Neural progenitor cell (in vitro differentiated cells): ENCODE measurements around the gene BIRC3. TPM values are rescaled to one million over a fixed set of nuclear protein-coding genes. Genes with fewer than 3 reads are reported as not detected.

Experiments
- DNase-seq: peaks from one replicate; pipeline ENCODE4 v3.0.0-alpha.2; 2016; ENCODE audit warnings: low spot score
- H2AFZ ChIP-seq: fragments of 200-600 bp; sonication (generic); replicated peaks from 2 replicates; pipeline ENCODE4 v1.6.1; 2016; ENCODE audit warnings: antibody characterized with exemption
- H3F3A ChIP-seq: fragments of 200-600 bp; sonication (generic); 2 replicates; pipeline ENCODE4 v1.6.1; 2016; ENCODE audit warnings: antibody characterized with exemption, low read depth
- H3K27ac ChIP-seq: fragments of 200-600 bp; sonication (generic); 2 replicates; pipeline ENCODE4 v1.5.1; 2016; ENCODE audit warnings: mild to moderate bottlenecking
- H3K27me3 ChIP-seq: fragments of 200-600 bp; sonication (generic); 2 replicates; pipeline ENCODE4 v1.6.1; 2016; ENCODE audit warnings: mild to moderate bottlenecking, moderate library complexity
- H3K36me3 ChIP-seq: fragments of 200-600 bp; sonication (generic); 2 replicates; pipeline ENCODE4 v1.5.1; 2016
- H3K4me1 ChIP-seq: fragments of 200-600 bp; sonication (generic); 2 replicates; pipeline ENCODE4 v1.6.1; 2016; ENCODE audit warnings: mixed run types
- H3K4me2 ChIP-seq: fragments of 200-600 bp; sonication (generic); 2 replicates; pipeline ENCODE4 v1.6.1; 2016
- H3K4me3 ChIP-seq: fragments of 200-600 bp; sonication (generic); 2 replicates; pipeline ENCODE4 v1.5.1; 2016
- H3K79me2 ChIP-seq: fragments of 200-600 bp; sonication (generic); 2 replicates; pipeline ENCODE4 v1.6.1; 2016; ENCODE audit warnings: low read depth
- H3K9ac ChIP-seq: fragments of 200-600 bp; sonication (generic); 2 replicates; pipeline ENCODE4 v1.6.1; 2016
- H3K9me3 ChIP-seq: fragments of 200-600 bp; sonication (generic); 2 replicates; pipeline ENCODE4 v1.5.1; 2016; ENCODE audit warnings: low read depth
- H4K20me1 ChIP-seq: fragments of 200-600 bp; sonication (generic); 2 replicates; pipeline ENCODE4 v1.6.1; 2016; ENCODE audit warnings: low read depth
- H3K27ac Mint-ChIP-seq: 3 replicates; pipeline ENCODE4 v1.8.0; 2021; ENCODE audit warnings: mixed read lengths
- H3K27me3 Mint-ChIP-seq: 2 replicates; pipeline ENCODE4 v1.8.0; 2022; ENCODE audit warnings: low read depth, mild to moderate bottlenecking, inconsistent platforms, moderate library complexity, mixed read lengths; ENCODE audit not compliant: insufficient read depth
- H3K36me3 Mint-ChIP-seq: 3 replicates; pipeline ENCODE4 v1.8.0; 2021; ENCODE audit warnings: mixed read lengths
- H3K4me1 Mint-ChIP-seq: 3 replicates; pipeline ENCODE4 v1.8.0; 2021; ENCODE audit warnings: mixed read lengths
- H3K4me3 Mint-ChIP-seq: 3 replicates; pipeline ENCODE4 v1.8.0; 2021; ENCODE audit warnings: mild to moderate bottlenecking, moderate library complexity, mixed read lengths
- H3K9me3 Mint-ChIP-seq: 3 replicates; pipeline ENCODE4 v1.8.0; 2020; ENCODE audit warnings: mixed read lengths
- CTCF ChIP-seq: fragments of 200-600 bp; sonication (generic); IDR thresholded peaks from 2 replicates; pipeline ENCODE4 v1.5.1; 2017; ENCODE audit warnings: antibody characterized with exemption, mild to moderate bottlenecking
- EZH2 ChIP-seq: fragments of 200-600 bp; sonication (generic); IDR thresholded peaks from 2 replicates; pipeline ENCODE4 v1.6.1; 2017; ENCODE audit warnings: antibody characterized with exemption, mild to moderate bottlenecking, moderate library complexity
- EZH2phosphoT487 ChIP-seq: fragments of 200-600 bp; sonication (generic); IDR thresholded peaks from 2 replicates; pipeline ENCODE4 v1.6.1; 2017; ENCODE audit warnings: antibody characterized with exemption
- total RNA-seq: library from RNA; depleted of rRNA; stranded (reverse); fragments of >200 nt; gene quantifications from 2 replicates; pipeline ENCODE4 v1.2.3, GENCODE V29; 2015; ENCODE audit warnings: low replicate concordance

Gene BIRC3
- total RNA-seq, 1 donor from 2014 or later: not detected

- H3K79me2 ChIP-seq: peaks cover 46% of the 10 kb centered on the region
Observed at GRCh38 chr11:102359372-102359771, 42.1 kb downstream of the BIRC3 start.

DNA sequence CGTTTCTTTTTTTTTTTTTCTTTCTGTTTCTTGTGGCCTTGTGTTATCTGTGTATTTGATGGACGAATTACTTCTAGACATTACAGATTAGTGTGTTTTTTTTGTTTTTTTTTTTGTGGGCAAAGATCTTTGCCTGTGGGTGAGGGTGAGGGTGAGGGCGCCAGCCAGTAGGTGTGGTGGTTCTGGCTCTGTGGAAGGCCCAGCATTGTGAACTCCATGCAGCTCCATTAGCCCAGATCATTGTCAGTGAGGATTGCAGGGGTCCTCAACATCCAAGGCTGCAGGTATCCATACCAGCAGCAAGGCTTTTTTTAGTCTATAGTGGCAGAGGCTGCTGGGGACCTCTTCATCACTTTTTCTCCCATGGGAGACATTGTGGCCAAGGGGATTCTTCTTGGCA is 43.4 kb downstream of the BIRC3 start:
- Histone ChIP-seq H3K9ac (no peak overlapping the region), H3K36me3 (peaks cover 16% of the 10 kb centered on the region), H2AFZ (no peak overlapping the region), H3K27ac (no peak overlapping the region), H3K4me2 (no peak overlapping the region), H3K79me2 (peaks cover 34% of the 10 kb centered on the region), H3K27me3 (no peaks in the 10 kb centered on the region), H3K4me1 (no peaks in the 10 kb centered on the region), H3K4me3 (no peak overlapping the region), H3F3A (no peaks in the 10 kb centered on the region), H3K9me3 (no peaks in the 10 kb centered on the region), H4K20me1 (peaks cover 3% of the 10 kb centered on the region)
- Mint-ChIP-seq H3K4me1 (no peaks in the 10 kb centered on the region), H3K27ac (no peak overlapping the region), H3K27me3 (no peaks in the 10 kb centered on the region), H3K9me3 (peaks cover 15% of the 10 kb centered on the region), H3K36me3 (peaks cover 66% of the 10 kb centered on the region), H3K4me3 (no peak overlapping the region)
- no peak for DNase-seq
- TF ChIP-seq EZH2 (no peak), CTCF (no peak), EZH2phosphoT487 (no peak)

More at GRCh38 chr11:102359372-102359771, 42.1 kb downstream of the BIRC3 start:
- Mint-ChIP-seq H3K4me1 (no peaks in the 10 kb centered on the region), H3K4me3 (no peak overlapping the region), H3K27ac (no peak overlapping the region), H3K36me3 (peaks cover 74% of the 10 kb centered on the region), H3K27me3 (no peaks in the 10 kb centered on the region), H3K9me3 (peaks cover 28% of the 10 kb centered on the region)
- H3F3A ChIP-seq: no peaks in the 10 kb centered on the region
- peaks cover 3% of the 10 kb centered on the region for H4K20me1 ChIP-seq
- DNase-seq: no peak
- no peak overlapping the region for H2AFZ ChIP-seq
- H3K9ac ChIP-seq: no peak overlapping the region
- no peak overlapping the region for H3K4me3 ChIP-seq
- no peaks in the 10 kb centered on the region for H3K9me3 ChIP-seq
- no peak overlapping the region for H3K4me2 ChIP-seq
- no peaks in the 10 kb centered on the region for H3K4me1 ChIP-seq
- no peak overlapping the region for H3K27ac ChIP-seq
- TF ChIP-seq EZH2 (no peak), EZH2phosphoT487 (no peak), CTCF (no peak)
- no peaks in the 10 kb centered on the region for H3K27me3 ChIP-seq
- H3K36me3 ChIP-seq: peaks cover 16% of the 10 kb centered on the region

DNA sequence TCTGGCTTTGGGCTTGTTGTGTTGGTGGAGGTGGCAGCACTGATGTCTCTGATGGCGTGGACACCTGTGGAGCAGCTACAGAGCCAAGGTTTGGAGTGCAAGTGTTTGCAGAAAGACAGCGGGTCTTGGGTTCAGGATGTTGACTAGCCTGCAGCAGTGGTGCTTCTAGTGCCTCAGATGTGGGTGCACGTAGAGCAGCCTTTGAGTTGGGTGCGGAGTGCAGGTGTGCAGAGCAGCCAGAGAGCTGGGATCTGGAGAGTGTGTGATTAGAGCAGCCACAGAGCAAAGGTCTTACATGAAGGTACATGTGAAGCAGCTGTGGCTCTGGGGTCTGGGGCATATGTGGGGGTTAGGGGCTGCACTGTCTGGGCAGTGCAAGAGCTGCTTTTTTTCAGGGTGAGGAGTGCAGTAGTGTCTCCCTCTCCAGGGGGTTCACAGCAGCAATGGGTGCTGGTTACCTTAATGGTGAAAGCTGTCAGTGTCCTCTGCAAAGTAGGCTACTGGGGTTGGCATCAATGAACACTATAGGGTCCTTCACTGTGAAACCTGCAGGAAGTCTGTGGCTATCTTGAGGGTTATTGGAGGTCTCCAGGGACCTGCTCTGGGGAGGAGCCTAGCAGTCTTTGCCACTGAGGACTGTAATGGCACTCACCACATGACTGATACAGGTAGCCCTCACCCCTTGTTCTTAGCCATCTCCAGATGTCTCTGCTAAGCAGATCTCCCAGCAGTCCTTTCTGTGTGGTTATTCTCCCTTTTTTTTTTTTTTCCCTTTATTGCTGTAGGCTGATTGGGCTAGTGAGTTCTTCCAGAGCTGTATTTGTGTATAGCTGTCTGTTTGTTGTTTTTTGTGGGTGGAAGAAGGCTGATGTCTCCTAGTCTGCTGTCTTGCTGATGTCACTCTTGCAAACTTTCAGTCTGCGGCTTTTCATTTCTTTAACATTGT is 44.1 kb downstream of the BIRC3 start:
- DNase-seq: no peak
- Histone ChIP-seq H2AFZ (no peak overlapping the region), H3K9me3 (no peaks in the 10 kb centered on the region), H4K20me1 (peaks cover 3% of the 10 kb centered on the region), H3K27me3 (no peaks in the 10 kb centered on the region), H3K79me2 (peaks cover 28% of the 10 kb centered on the region), H3K4me1 (no peaks in the 10 kb centered on the region), H3K36me3 (peaks cover 16% of the 10 kb centered on the region), H3K27ac (no peak overlapping the region), H3K4me3 (no peak overlapping the region), H3K4me2 (no peak overlapping the region), H3F3A (no peaks in the 10 kb centered on the region), H3K9ac (no peak overlapping the region)
- Mint-ChIP-seq H3K36me3 (peaks cover 65% of the 10 kb centered on the region), H3K9me3 (peaks cover 10% of the 10 kb centered on the region), H3K27ac (peak overlapping the region; percentile 27), H3K27me3 (no peaks in the 10 kb centered on the region), H3K4me1 (no peaks in the 10 kb centered on the region), H3K4me3 (peak overlapping the region; percentile 3)
- TF ChIP-seq EZH2: no peak
- TF ChIP-seq CTCF: no peak
- TF ChIP-seq EZH2phosphoT487: no peak
